Gastrocnemius medialis (tissue), 4 donors: ENCODE data around the gene LEMD1.

Source experiments
- CTCF ChIP-seq, 5 experiments: fragments of 450-650 bp in 3 of 5; fragments of 200-600 bp in 2 of 5; sonication (generic) in 2 of 5; IDR thresholded peaks in 4 of 5; conservative IDR thresholded peaks in 1 of 5; 1 replicate in 4 of 5; 2 replicates in 1 of 5; pipeline ENCODE4 v1.5.1; 2016 to 2019; ENCODE audit warnings: antibody characterized with exemption in 5 of 5, mild to moderate bottlenecking in 3 of 5, moderate library complexity in 3 of 5
- POLR2A ChIP-seq, 2 donors: fragments of 450-650 bp; IDR thresholded peaks; one replicate each; pipeline ENCODE4 v1.6.1; 2017; ENCODE audit warnings: antibody characterized with exemption in 2 of 2, mild to moderate bottlenecking in 2 of 2, moderate library complexity in 2 of 2

- TF ChIP-seq CTCF (IDR thresholded peaks at IDR 0.05 in 4 of 5, conservative IDR thresholded peaks at IDR 0.05 in 1 of 5) (no peak), POLR2A (IDR thresholded peaks at IDR 0.05) (no peak)
Measured at GRCh38 chr1:205358579-205358978, 63.3 kb downstream of the LEMD1 start.
